Glutamatergic neuron (in vitro differentiated cells): ENCODE data around the gene HOXB4. TPM values are rescaled to one million over a fixed set of nuclear protein-coding genes. Genes with fewer than 3 reads are reported as not detected.

ENCODE experiments used
- DNase-seq: peaks from one replicate; pipeline ENCODE4 v3.0.0; 2022
- H3K27ac Mint-ChIP-seq: one replicate; pipeline ENCODE4 v1.8.0; 2020; ENCODE audit warnings: mild to moderate bottlenecking, mixed read lengths, inconsistent platforms; ENCODE audit not compliant: unreplicated experiment
- H3K27me3 Mint-ChIP-seq: one replicate; pipeline ENCODE4 v1.8.0; 2020; ENCODE audit warnings: mild to moderate bottlenecking, moderate library complexity, mixed read lengths, inconsistent platforms; ENCODE audit not compliant: unreplicated experiment
- H3K36me3 Mint-ChIP-seq: one replicate; pipeline ENCODE4 v1.8.0; 2020; ENCODE audit warnings: mild to moderate bottlenecking, mixed read lengths, inconsistent platforms; ENCODE audit not compliant: unreplicated experiment
- H3K4me1 Mint-ChIP-seq: one replicate; pipeline ENCODE4 v1.8.0; 2020; ENCODE audit warnings: mild to moderate bottlenecking, low read depth, mixed read lengths, inconsistent platforms; ENCODE audit not compliant: unreplicated experiment
- H3K4me3 Mint-ChIP-seq: one replicate; pipeline ENCODE4 v1.8.0; 2020; ENCODE audit warnings: mild to moderate bottlenecking, mixed read lengths, inconsistent platforms; ENCODE audit not compliant: unreplicated experiment
- H3K9me3 Mint-ChIP-seq: one replicate; pipeline ENCODE4 v1.8.0; 2020; ENCODE audit warnings: mild to moderate bottlenecking, moderate library complexity, mixed read lengths, inconsistent platforms; ENCODE audit not compliant: unreplicated experiment
- CTCF ChIP-seq: fragments of 200-600 bp; sonication (generic); IDR thresholded peaks from one replicate; pipeline ENCODE4 v1.5.0; 2021; ENCODE audit not compliant: partially characterized antibody, unreplicated experiment
- total RNA-seq: library from RNA; stranded (reverse); fragmentation: NEBNext Ultra II Directional; extraction: Animal tissue kit (Norgen Biotek cat#: 25700); gene quantifications from one replicate; pipeline ENCODE4 v1.2.1, GENCODE V29; 2021; ENCODE audit not compliant: unreplicated experiment

Gene HOXB4
- total RNA-seq, 1 donor from 2014 or later = not detected

- H3K36me3 Mint-ChIP-seq = no peaks in the 10 kb centered on the region
- H3K4me1 Mint-ChIP-seq = peaks cover 11% of the 10 kb centered on the region
- H3K4me3 Mint-ChIP-seq = peak overlapping the region; percentile 66
- TF ChIP-seq CTCF = no peak
- H3K27me3 Mint-ChIP-seq = peaks cover 40% of the 10 kb centered on the region
- H3K27ac Mint-ChIP-seq = peak overlapping the region; percentile 26
- DNase-seq = no peak
- H3K9me3 Mint-ChIP-seq = peaks cover 13% of the 10 kb centered on the region
These were observed 30.2 kb downstream of the HOXB4 start for GRCh38 chr17:48547808-48548522.

- Mint-ChIP-seq H3K36me3 (no peaks in the 10 kb centered on the region), H3K4me3 (peak overlapping the region; percentile 68), H3K27me3 (peaks cover 42% of the 10 kb centered on the region), H3K27ac (peak overlapping the region; percentile 26), H3K9me3 (peaks cover 18% of the 10 kb centered on the region), H3K4me1 (peaks cover 11% of the 10 kb centered on the region)
- TF ChIP-seq CTCF = no peak
- no peak for DNase-seq
These were observed 31.0 kb downstream of the HOXB4 start for GRCh38 chr17:48546924-48547807.

GRCh38 chr17:48546137-48546923, 31.8 kb downstream of the HOXB4 start:
- Mint-ChIP-seq H3K4me1 (peaks cover 11% of the 10 kb centered on the region), H3K4me3 (peak overlapping the region; percentile 68)

GRCh38 chr17:48545539-48545938, 32.6 kb downstream of the HOXB4 start:
- Mint-ChIP-seq H3K36me3 (no peaks in the 10 kb centered on the region), H3K27ac (peak overlapping the region; percentile 45), H3K27me3 (peaks cover 45% of the 10 kb centered on the region), H3K9me3 (peaks cover 20% of the 10 kb centered on the region), H3K4me3 (peak overlapping the region; percentile 63), H3K4me1 (peaks cover 14% of the 10 kb centered on the region)
- no peak for DNase-seq
- TF ChIP-seq CTCF = no peak

More at GRCh38 chr17:48546137-48546923, 31.8 kb downstream of the HOXB4 start:
- Mint-ChIP-seq H3K36me3 (no peaks in the 10 kb centered on the region), H3K27ac (no peak overlapping the region), H3K27me3 (peaks cover 43% of the 10 kb centered on the region), H3K9me3 (peaks cover 16% of the 10 kb centered on the region)
- no peak for TF ChIP-seq CTCF
- DNase-seq = no peak
